ENCODE results near the gene SCYGR1.

Gene SCYGR1

GRCh38 chr2:227411320-227411989 lies 23.7 kb upstream of the SCYGR1 start:
- no peak for TF ChIP-seq CTCF (IDR thresholded peaks at IDR 0.05)

- TF ChIP-seq CTCF (IDR thresholded peaks at IDR 0.05), result no peak
These were observed 22.4 kb upstream of the SCYGR1 start for GRCh38 chr2:227410191-227410590.

GRCh38 chr2:227407591-227408151 lies 19.9 kb upstream of the SCYGR1 start:
- TF ChIP-seq CTCF (IDR thresholded peaks at IDR 0.05), result no peak

GRCh38 chr2:227406177-227407031 lies 18.7 kb upstream of the SCYGR1 start:
- TF ChIP-seq CTCF (IDR thresholded peaks at IDR 0.05), result peak; percentile 72

GRCh38 chr2:227404585-227405271 lies 17.0 kb upstream of the SCYGR1 start:
- no peak for TF ChIP-seq CTCF (IDR thresholded peaks at IDR 0.05)

GRCh38 chr2:227402959-227403358 lies 15.2 kb upstream of the SCYGR1 start:
- TF ChIP-seq CTCF (IDR thresholded peaks at IDR 0.05), result no peak

GRCh38 chr2:227402321-227402720 lies 14.6 kb upstream of the SCYGR1 start:
- TF ChIP-seq CTCF (IDR thresholded peaks at IDR 0.05), result no peak

All from LNCAP (cell line).